ENCODE measurements around the gene SIAH2.

SIAH2 gene

GRCh38 chr3:150775001-150775599 is 12.1 kb upstream of the SIAH2 start:
- no peak for DNase-seq (ENCODE audit: low read depth in 1 of 2, low spot score in 1 of 2)

GRCh38 chr3:150773616-150774192 is 10.7 kb upstream of the SIAH2 start:
- no peak for DNase-seq (ENCODE audit: low read depth in 1 of 2, low spot score in 1 of 2)

- no peak for DNase-seq (ENCODE audit: low read depth in 1 of 2, low spot score in 1 of 2)
Observed at GRCh38 chr3:150771600-150771999, 8.6 kb upstream of the SIAH2 start.

DNA sequence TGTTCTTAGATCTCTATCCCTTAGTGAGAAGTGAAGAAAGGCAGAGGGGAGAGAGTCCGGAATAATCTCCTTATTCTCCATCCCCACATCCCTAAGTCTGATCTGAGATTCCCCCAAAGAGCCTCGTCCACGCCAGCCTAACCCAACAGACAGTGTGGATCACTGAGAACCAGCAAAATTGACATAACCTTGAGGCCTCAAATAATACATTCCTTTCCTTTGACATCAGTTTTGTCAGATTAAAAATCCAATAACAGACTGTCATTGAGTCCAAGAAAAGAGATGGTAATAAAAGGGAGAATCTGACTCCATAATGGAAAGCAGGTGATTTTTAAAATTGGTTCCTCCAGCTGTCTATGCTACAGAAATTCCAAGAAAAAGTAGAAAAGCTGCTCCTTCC is 7.7 kb upstream of the SIAH2 start:
- no peak for DNase-seq (ENCODE audit: low read depth in 1 of 2, low spot score in 1 of 2)

GRCh38 chr3:150766742-150767141 is 3.8 kb upstream of the SIAH2 start:
- DNase-seq (ENCODE audit: low read depth in 1 of 2, low spot score in 1 of 2), result no peak

DNA sequence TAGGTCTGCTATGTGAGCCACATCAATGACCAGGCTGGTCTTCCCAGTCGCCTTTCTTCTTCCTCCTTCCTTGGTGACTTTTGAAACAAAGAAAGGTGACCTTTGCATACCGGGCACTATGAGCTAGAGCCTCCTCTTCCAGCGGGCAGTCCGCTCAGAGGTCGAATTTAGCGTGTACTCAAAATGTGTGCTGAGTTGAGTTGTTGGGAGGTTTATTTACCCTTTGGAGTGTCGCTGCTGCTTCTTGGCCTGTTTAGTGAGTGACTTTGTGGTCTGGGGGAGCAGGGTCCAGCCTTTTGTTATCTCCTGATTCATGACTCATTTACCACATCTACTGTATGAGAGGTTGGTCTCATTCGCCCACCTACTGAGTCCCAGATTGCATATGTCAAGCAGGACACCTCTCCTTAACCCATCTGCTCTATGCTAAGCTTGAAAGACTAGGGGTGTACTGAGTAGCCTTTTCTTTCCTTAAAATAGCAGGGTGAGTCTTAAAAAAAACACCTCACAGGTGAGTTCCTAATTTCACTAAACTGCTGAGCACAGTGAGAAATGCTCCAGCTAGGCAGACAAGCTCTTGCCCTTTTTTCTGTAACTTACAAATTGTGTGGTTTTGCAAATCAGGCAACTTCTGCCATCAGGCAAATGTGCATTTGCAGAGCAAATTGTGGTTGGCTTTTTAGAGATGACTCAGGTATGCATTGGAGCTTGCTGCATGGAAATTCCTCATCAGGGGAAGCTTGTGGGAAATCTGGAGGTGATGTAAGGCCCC is 3.2 kb upstream of the SIAH2 start:
- DNase-seq (ENCODE audit: low read depth in 1 of 2, low spot score in 1 of 2), result peak in 1 of 2 donors; percentile 63

DNA sequence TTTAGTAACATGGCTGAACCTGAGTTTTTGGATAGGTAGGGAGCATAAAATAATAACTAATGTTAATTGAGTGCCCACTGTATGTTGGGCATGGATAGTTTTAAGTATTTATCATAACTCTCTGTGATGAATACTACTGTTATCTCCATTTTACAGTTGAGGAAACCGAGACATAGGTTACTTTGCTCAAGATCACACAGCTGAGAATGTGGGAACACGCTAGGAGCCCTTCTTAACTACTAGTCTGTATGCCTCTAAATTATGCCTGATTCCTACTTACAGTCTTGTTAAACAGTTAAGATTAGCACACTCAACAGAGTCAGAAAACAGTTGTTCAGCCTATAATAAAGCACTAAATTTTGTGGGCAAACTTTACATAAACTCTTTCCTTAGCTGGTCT is 2.0 kb upstream of the SIAH2 start:
- DNase-seq (ENCODE audit: low read depth in 1 of 2, low spot score in 1 of 2), result no peak

- no peak for DNase-seq (ENCODE audit: low read depth in 1 of 2, low spot score in 1 of 2)
Observed at GRCh38 chr3:150764566-150764965, 1.6 kb upstream of the SIAH2 start.

DNA sequence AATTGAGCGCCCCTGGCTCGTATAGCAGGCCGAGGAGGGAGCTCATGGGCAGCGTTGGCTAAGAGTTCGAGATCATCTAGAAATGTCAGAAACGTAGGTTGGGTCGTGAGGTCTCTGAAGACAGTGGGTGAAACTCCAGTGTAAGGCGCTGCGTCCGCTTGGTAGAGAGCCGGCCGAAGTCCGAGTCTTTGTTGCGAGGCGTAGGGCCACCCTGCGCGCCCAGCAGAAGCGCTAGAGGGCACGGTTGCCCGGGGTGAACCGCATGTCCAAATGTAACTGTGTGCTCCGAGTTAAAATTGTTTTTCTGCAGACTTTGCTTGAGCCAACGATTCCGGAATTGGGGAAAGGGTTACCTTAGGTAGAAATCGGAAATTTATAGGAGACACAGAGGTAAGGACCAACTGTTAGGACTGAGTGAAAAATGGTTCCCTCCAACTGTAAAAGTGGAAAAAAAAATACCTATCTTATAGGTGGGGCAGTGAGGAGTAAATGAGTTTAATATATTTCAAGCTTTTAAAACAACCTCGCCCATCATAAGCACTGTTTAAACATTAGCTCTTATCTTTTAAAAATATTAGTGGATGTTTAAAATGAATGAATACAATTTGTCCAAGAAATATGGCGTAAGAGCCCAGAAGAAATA is 993 bp upstream of the SIAH2 start:
- DNase-seq (ENCODE audit: low read depth in 1 of 2, low spot score in 1 of 2), result no peak

- no peak for DNase-seq (ENCODE audit: low read depth in 1 of 2, low spot score in 1 of 2)
Observed at GRCh38 chr3:150762662-150763121, 277 bp downstream of the SIAH2 start.

DNA sequence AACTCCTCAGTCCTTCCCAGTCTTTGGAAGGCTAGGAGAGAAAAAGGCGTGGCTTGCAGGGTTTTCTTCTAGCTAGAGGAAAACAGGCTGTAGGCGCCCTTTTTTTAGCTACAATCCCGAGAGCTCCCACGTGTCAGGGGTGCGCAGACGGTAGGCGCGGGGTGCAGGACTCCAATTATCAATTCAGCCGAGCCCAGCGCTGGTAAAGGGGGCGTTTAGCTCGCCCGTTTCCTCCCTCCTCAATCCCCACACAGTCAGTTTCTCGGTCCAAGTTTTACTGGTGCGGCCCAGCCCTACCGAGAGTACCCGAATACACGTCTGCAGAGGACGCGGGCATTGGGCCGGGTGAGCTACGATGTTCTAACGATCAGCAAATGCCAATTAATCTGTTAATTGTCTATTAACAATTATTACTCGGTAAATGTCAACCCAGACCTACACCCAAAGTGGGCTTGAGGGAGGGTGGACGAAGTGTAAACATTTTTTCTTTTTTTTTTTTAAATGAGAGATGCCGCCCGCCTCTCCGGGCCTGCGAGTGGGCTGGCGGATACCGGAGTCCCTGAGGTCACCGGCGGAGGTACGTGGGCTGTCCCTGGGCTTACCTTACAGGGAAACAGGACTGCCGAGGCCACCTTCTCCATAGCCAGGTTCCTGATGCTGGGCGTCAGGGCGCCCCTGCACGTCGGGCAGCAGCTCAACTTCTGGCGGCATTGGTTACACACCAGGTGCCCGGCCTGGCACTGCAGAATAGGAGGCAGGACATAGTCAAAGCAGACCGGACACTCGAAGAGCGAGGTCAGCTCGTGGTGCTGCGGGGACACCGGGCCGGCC is 923 bp downstream of the SIAH2 start:
- no peak for DNase-seq (ENCODE audit: low read depth in 1 of 2, low spot score in 1 of 2)

GRCh38 chr3:150760431-150761200 is 2.4 kb downstream of the SIAH2 start:
- DNase-seq (ENCODE audit: low read depth in 1 of 2, low spot score in 1 of 2), result peak in 1 of 2 donors; percentile 58

- no peak for DNase-seq (ENCODE audit: low read depth in 1 of 2, low spot score in 1 of 2)
Observed at GRCh38 chr3:150759947-150760346, 3.0 kb downstream of the SIAH2 start.

GRCh38 chr3:150759319-150759718 is 3.6 kb downstream of the SIAH2 start:
- DNase-seq (ENCODE audit: low read depth in 1 of 2, low spot score in 1 of 2), result no peak

- no peak for DNase-seq (ENCODE audit: low read depth in 1 of 2, low spot score in 1 of 2)
Observed at GRCh38 chr3:150757768-150758167, 5.2 kb downstream of the SIAH2 start.

DNA sequence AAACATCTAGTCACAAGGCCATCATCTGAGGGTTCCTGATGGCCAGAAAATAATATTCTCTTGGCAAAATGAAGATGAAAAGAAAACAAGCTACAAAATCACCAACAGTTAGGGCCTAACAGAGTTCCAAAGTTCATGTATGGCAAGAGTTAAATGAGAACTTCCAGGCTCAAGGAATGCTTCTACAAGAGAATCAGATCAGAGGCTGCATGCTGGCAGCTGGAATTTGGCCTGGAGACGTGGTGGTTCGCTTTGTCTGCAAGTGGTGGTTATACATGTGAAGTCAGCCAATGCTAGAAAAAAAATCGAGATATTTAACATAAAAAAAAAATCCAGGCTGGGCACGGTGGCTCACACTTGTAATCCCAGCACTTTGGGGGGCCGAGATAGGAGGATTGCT is 5.6 kb downstream of the SIAH2 start:
- no peak for DNase-seq (ENCODE audit: low read depth in 1 of 2, low spot score in 1 of 2)

- no peak for DNase-seq (ENCODE audit: low read depth in 1 of 2, low spot score in 1 of 2)
Observed at GRCh38 chr3:150756491-150757059, 6.4 kb downstream of the SIAH2 start.

- no peak for DNase-seq (ENCODE audit: low read depth in 1 of 2, low spot score in 1 of 2)
Observed at GRCh38 chr3:150755902-150756301, 7.1 kb downstream of the SIAH2 start.

DNA sequence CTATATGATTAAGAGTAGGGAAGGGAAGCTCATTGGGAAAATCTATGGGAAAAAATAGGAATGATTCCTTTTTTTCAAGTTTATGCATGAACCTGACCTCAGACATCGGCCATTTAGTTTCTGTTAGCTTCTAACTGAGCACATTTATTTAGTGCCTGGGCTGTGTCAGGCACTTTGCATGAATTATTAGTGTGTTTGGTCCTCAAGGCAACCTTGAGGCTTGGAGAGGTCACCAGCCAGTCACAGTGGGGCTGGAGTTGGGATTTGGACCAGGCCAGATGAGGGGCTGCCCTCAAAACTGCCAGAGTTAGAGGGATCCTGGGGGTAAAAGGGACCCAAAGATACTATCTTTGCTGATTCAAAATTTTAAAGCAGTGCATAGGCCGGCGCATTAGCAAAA is 8.1 kb downstream of the SIAH2 start:
- DNase-seq (ENCODE audit: low read depth in 1 of 2, low spot score in 1 of 2), result no peak

GRCh38 chr3:150751781-150752263 is 11.1 kb downstream of the SIAH2 start:
- DNase-seq (ENCODE audit: low read depth in 1 of 2, low spot score in 1 of 2), result no peak
